GM19023 (cell line): ENCODE measurements around the gene NRDE2.
A peak's percentile ranks its signal among the peaks of the same experiment; 100 is the strongest.

Source experiments
- ATAC-seq: cut with Tn5 transposase; IDR thresholded peaks from one replicate; pipeline ENCODE4 v1.9.1; 2021; ENCODE audit warnings: mild to moderate bottlenecking, moderate library complexity; ENCODE audit not compliant: unreplicated experiment

The NRDE2 gene

GRCh38 chr14:90331497-90332270, at the start of gene NRDE2:
TSS of gene NRDE2 (minus strand) at chr14:90331941. CDS start at chr14:90331904, 37 bp downstream.
- ATAC-seq: peak; percentile 97

- no peak for ATAC-seq
These were observed 49.5 kb upstream of the NRDE2 start for GRCh38 chr14:90381011-90381786.

DNA sequence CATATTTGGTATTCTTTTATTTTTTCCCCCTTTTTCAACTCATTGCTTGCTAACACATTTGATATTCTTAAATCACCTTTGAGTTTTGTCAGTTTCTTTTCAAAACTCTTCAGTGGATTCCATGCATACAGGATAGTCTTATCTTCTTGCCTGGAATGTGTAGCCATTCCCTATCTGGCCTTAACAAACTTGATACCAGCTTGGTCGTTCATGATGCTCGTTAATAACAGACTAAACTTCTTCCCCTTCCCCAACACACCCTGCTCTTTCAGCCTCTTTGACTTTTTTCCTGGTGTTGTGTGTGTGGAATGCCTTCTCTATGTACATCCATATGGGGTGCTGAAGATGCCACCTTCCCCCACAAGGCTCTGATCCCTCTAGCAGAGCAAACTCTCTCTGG, 47.4 kb upstream of the NRDE2 start:
- ATAC-seq: no peak

- no peak for ATAC-seq
These were observed 46.5 kb upstream of the NRDE2 start for GRCh38 chr14:90378249-90378648.

- no peak for ATAC-seq
These were observed 44.2 kb upstream of the NRDE2 start for GRCh38 chr14:90375934-90376333.

DNA sequence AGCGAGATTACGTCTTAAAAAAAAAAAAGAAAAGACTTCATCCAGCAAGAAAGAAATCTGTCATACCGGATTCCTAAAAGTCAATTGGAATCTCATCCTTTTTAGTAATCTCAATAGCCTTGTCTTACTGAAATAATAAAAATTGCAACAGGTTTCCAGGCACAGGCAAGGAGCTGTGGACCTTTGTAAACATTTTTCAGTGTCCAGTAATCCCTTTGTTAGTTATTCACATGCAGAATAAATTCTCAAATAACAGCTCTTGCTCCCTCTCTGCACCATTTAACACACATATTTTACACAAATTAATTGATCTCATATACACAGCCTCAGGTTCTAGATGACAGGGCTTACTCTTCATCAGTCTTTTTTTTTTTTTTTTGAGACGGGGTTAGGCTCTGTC, 43.1 kb upstream of the NRDE2 start:
- no peak for ATAC-seq

DNA sequence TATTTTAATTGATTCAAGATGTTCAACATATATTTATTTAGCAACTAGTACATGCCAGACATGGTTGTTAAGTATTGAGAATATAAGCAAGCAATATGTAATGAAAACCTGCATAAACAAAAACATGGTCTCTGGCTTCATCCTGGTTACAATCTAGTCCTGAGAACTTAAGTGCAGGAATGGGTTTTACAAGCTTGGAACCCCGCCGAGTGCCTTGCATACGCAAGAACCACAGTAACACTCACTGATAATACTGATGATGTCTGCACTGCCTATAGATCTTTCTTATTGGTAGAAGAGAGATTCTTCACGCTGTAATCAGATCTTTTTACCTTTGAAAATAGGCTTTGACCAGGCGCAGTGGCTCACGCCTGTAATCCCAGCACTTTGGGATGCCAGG, 42.1 kb upstream of the NRDE2 start:
- ATAC-seq: no peak

DNA sequence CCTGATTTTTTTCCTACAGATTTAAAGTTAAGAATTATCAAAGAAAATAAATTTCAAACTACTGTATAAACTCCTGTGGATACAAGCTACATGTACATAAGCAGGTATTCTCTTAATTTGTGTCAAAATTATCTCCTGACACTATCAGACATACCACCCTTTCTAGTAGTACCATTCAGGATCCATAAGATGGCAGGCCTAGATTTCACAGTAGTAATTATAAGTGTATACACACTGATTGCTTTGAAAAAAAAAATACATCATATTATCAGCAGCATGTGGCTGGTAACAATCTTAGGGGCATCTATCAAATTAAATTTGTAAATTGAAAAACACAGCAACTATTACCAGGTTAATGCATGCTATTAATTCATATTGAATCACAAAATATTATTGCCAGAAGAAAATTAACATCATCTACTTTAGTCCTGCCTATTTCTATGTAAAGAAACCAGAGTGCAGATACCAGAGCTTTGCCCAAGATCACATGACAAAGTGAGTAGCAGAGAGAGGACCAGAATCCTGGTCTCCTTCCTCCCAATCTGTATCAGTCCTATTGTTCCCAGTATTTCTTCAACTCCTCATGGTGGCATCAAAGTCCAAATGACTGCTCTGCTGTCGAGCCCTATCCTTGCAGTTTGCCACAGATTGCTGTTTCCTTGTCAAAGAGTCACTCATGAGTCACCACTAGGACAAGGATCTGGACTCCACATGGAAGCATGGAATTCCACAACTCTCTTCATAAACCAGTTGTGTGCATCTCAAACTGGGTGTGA, 37.4 kb upstream of the NRDE2 start:
- no peak for ATAC-seq

- ATAC-seq: no peak
These were observed 30.8 kb upstream of the NRDE2 start for GRCh38 chr14:90362558-90362896.

- no peak for ATAC-seq
These were observed 30.3 kb upstream of the NRDE2 start for GRCh38 chr14:90361865-90362557.

DNA sequence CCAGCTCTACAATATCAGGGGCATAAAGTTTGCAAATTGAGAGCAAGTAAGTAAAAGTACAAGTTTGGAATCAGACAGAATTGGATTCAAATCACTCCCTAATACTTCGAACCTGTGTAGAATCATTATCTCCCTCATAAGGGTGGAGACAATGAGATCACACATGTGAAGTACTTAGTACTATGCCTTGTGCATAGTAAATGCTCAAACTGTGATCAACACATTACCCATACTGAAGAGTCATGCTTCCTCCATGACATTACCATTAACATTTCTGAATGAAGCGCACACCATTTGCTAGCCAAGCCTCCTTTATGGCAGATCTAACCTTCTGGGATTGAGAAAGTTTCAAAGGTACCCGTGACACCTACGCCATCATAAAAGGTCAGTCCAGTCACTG, 26.6 kb upstream of the NRDE2 start:
- no peak for ATAC-seq

- no peak for ATAC-seq
These were observed 25.2 kb upstream of the NRDE2 start for GRCh38 chr14:90356925-90357324.

- no peak for ATAC-seq
These were observed 24.1 kb upstream of the NRDE2 start for GRCh38 chr14:90355540-90356518.

GRCh38 chr14:90354551-90355298, 23.0 kb upstream of the NRDE2 start:
- no peak for ATAC-seq

DNA sequence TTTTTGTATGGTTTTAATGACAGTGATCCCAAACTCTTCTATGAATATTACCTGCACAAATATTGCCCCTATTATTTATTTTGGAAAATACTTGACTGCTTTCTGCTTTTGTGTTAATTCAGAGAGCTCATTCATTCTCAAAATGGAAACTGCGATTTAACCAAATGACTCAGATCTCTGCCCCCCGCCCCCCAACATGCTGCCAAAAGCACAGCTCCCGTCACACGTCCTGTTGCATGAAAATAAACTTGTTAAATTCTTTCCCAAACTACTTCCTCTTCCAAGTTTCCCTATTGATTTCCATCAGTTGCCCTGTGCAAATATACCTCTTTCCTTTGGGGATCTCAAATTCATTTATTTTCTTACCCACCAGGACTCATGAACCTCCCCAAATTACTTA, 18.0 kb upstream of the NRDE2 start:
- no peak for ATAC-seq

- no peak for ATAC-seq
These were observed 16.5 kb upstream of the NRDE2 start for GRCh38 chr14:90348270-90348669.

- no peak for ATAC-seq
These were observed 13.5 kb upstream of the NRDE2 start for GRCh38 chr14:90345239-90345557.

GRCh38 chr14:90344331-90345238, 12.8 kb upstream of the NRDE2 start:
- ATAC-seq: no peak
